Measurements from ENCODE around the gene ZNF543.
"Not testable (repeated sequence)": the region's sequence is repeated elsewhere in the genome, so short reads cannot be mapped to it uniquely, and the experiment has no call there.

The ZNF543 gene

GRCh38 chr19:57319869-57320179 lies 448 bp upstream of the ZNF543 start:
- in situ Hi-C loops (cut with MboI; ENCODE audit: low sequenced_read_pairs): no loop called here

- in situ Hi-C loops (cut with MboI; ENCODE audit: low sequenced_read_pairs): no loop called here
Measured at GRCh38 chr19:57321116-57321515, 844 bp downstream of the ZNF543 start.

GRCh38 chr19:57321751-57322150 lies 1.5 kb downstream of the ZNF543 start:
- in situ Hi-C loops (cut with MboI; ENCODE audit: low sequenced_read_pairs): no loop called here

- in situ Hi-C loops (cut with MboI; ENCODE audit: low sequenced_read_pairs): no loop called here
Measured at GRCh38 chr19:57324992-57325391, 4.7 kb downstream of the ZNF543 start.

GRCh38 chr19:57327993-57328392 lies 7.7 kb downstream of the ZNF543 start:
- in situ Hi-C loops (cut with MboI; ENCODE audit: low sequenced_read_pairs): no loop called here

- in situ Hi-C loops (cut with MboI; ENCODE audit: low sequenced_read_pairs): no loop called here
Measured at GRCh38 chr19:57334191-57334590, 13.9 kb downstream of the ZNF543 start.

GRCh38 chr19:57338877-57339276 lies 18.6 kb downstream of the ZNF543 start:
- in situ Hi-C loops (cut with MboI; ENCODE audit: low sequenced_read_pairs): no loop called here

GRCh38 chr19:57342582-57342981 lies 22.3 kb downstream of the ZNF543 start:
- in situ Hi-C loops (cut with MboI; ENCODE audit: low sequenced_read_pairs): no loop called here

GRCh38 chr19:57348136-57348535 lies 27.9 kb downstream of the ZNF543 start:
- in situ Hi-C loops (cut with MboI; ENCODE audit: low sequenced_read_pairs): no loop called here

GRCh38 chr19:57350877-57351805 lies 30.9 kb downstream of the ZNF543 start, which contains the start of gene ZNF304:
Gene ZNF304 (plus strand): TSS chr19:57351271. CDS start chr19:57351665, 394 bp downstream.
- in situ Hi-C loops (cut with MboI; ENCODE audit: low sequenced_read_pairs): no loop called here

GRCh38 chr19:57351867-57352266 lies 31.6 kb downstream of the ZNF543 start:
- in situ Hi-C loops (cut with MboI; ENCODE audit: low sequenced_read_pairs): no loop called here

GRCh38 chr19:57355916-57356315 lies 35.6 kb downstream of the ZNF543 start:
- in situ Hi-C loops (cut with MboI; ENCODE audit: low sequenced_read_pairs): no loop called here

- in situ Hi-C loops (cut with MboI; ENCODE audit: low sequenced_read_pairs): no loop called here
Measured at GRCh38 chr19:57357406-57357805, 37.1 kb downstream of the ZNF543 start.

- in situ Hi-C loops (cut with MboI; ENCODE audit: low sequenced_read_pairs): no loop called here
Measured at GRCh38 chr19:57359300-57359699, 39.0 kb downstream of the ZNF543 start.

- in situ Hi-C loops (cut with MboI; ENCODE audit: low sequenced_read_pairs): no loop called here
Measured at GRCh38 chr19:57362419-57362818, 42.1 kb downstream of the ZNF543 start.

GRCh38 chr19:57362997-57363687 lies 42.9 kb downstream of the ZNF543 start, which contains the start of the genes TRAPPC2B and ZNF547:
Gene TRAPPC2B (plus strand): TSS chr19:57363551. CDS start chr19:57364834, 1,283 bp downstream.
Gene ZNF547 (plus strand): TSS chr19:57363551. CDS start chr19:57368556, 5,005 bp downstream.
- in situ Hi-C loops (cut with MboI; ENCODE audit: low sequenced_read_pairs): no loop called here

- in situ Hi-C loops (cut with MboI; ENCODE audit: low sequenced_read_pairs): no loop called here
Measured at GRCh38 chr19:57363688-57364181, 43.5 kb downstream of the ZNF543 start.

GRCh38 chr19:57366776-57367175 lies 46.5 kb downstream of the ZNF543 start:
- in situ Hi-C loops (cut with MboI; ENCODE audit: low sequenced_read_pairs): no loop called here

- in situ Hi-C loops (cut with MboI; ENCODE audit: low sequenced_read_pairs): no loop called here
Measured at GRCh38 chr19:57374179-57374578, 53.9 kb downstream of the ZNF543 start.

- in situ Hi-C loops (cut with MboI; ENCODE audit: low sequenced_read_pairs): not testable (repeated sequence)
Measured at GRCh38 chr19:57374647-57375046, 54.4 kb downstream of the ZNF543 start.

GRCh38 chr19:57376151-57376550 lies 55.9 kb downstream of the ZNF543 start:
- in situ Hi-C loops (cut with MboI; ENCODE audit: low sequenced_read_pairs): no loop called here
